Esophagus muscularis mucosa (tissue), 4 donors: Measurements from ENCODE around the gene B3GAT2.

ENCODE experiments used
- EP300 ChIP-seq: sonication (generic); formaldehyde crosslinking; IDR thresholded peaks from one replicate; pipeline ENCODE4 v1.6.1; 2017; ENCODE audit warnings: antibody characterized with exemption
- POLR2A ChIP-seq: fragments of 450-650 bp; IDR thresholded peaks from one replicate; pipeline ENCODE4 v1.6.1; 2017; ENCODE audit warnings: antibody characterized with exemption, moderate library complexity, mild to moderate bottlenecking, low read depth
- TF ChIP-seq, protein P1 (sequence below), 3 experiments: fragments of 200-600 bp in 2 of 3; fragments of 450-650 bp in 1 of 3; sonication (generic) in 2 of 3; IDR thresholded peaks; one replicate each; pipeline ENCODE4 v1.5.1; 2017 to 2019; ENCODE audit warnings: antibody characterized with exemption in 3 of 3, mild to moderate bottlenecking in 2 of 3, moderate library complexity in 1 of 3

DNA sequence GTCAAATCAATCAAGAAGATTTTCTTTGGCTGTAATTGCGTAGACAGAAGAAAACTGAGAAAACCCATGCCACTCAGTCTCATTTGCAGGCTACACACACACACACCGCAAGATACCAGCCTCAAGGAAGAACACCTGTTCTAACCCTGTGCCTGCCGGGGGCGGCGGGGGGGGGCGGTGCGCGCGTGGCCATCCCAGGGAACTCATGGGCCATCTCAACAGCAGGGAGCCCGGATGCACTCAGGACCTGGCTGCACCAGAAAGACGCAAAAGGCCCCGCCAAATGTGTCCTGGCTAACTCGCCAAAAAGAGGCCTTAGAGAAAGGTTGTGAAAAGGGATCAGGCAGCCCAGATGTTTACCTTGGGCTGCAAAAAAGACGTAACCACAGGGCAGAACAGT is 2.1 kb downstream of the B3GAT2 start:
- TF ChIP-seq, protein P1, sequence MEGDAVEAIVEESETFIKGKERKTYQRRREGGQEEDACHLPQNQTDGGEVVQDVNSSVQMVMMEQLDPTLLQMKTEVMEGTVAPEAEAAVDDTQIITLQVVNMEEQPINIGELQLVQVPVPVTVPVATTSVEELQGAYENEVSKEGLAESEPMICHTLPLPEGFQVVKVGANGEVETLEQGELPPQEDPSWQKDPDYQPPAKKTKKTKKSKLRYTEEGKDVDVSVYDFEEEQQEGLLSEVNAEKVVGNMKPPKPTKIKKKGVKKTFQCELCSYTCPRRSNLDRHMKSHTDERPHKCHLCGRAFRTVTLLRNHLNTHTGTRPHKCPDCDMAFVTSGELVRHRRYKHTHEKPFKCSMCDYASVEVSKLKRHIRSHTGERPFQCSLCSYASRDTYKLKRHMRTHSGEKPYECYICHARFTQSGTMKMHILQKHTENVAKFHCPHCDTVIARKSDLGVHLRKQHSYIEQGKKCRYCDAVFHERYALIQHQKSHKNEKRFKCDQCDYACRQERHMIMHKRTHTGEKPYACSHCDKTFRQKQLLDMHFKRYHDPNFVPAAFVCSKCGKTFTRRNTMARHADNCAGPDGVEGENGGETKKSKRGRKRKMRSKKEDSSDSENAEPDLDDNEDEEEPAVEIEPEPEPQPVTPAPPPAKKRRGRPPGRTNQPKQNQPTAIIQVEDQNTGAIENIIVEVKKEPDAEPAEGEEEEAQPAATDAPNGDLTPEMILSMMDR (IDR thresholded peaks at IDR 0.05), result no peak
- TF ChIP-seq POLR2A (no peak), EP300 (no peak)
